Hematopoietic multipotent progenitor cell treated with erythropoietin and hydrocortisone succinate and interleukin-3 and kit ligand, for 8 days (in vitro differentiated cells): ENCODE measurements around the gene MYO5A.
"Not testable (repeated sequence)": the region's sequence is repeated elsewhere in the genome, so short reads cannot be mapped to it uniquely, and the experiment has no call there.

ENCODE experiments used
- DNase-seq: peaks from one replicate; pipeline ENCODE4 v3.0.0-alpha.2; 2015

The MYO5A gene

DNA sequence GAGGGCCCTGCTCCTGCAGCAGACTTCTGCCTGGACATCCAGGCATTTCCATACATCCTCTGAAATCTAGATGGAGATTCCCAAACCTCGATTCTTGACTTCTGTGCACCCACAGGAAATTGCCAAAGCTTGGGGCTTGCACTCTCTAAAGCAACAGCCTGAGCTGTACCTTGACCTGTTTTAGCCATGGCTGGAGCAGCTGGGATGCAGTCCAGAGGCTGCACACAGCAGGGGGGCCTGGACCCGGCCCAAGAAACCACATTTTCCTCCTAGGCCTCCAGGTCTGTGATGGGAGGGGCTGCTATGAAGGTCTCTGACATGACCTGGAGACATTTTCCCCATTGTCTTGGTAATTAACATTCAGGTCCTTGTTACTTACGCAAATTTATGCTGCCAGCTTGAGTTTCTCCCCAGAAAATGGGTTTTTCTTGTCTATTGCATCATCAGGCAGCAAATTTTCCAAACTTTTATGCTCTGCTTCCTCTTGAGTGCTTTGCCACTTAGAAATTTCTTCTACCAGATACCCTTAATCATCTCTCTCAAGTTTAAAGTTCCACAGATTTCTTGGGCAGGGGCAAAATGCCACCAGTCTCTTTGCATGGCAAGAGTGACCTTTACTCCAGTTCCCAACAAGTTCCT is 11.8 kb upstream of the MYO5A start:
- DNase-seq = no peak

DNA sequence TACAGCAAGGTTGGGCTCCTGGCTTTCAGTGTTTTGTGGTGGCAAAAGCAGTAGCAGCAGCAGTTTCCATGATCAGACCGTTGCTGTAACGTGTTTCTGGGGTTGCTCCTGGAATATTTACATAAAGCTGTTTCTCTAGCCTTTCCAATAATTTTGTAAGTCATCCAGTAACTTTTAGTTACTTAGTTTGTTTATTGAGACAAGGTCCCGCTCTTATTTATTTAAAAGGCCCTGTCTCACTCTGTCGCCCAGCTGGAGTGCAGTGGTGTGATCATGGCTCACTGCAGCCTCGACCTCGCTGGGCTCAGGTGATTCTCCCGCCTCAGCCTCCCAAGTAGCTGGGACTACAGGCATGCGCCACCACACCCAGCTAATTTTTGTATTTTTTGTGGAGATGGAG is 8.8 kb upstream of the MYO5A start:
- DNase-seq = no peak

DNA sequence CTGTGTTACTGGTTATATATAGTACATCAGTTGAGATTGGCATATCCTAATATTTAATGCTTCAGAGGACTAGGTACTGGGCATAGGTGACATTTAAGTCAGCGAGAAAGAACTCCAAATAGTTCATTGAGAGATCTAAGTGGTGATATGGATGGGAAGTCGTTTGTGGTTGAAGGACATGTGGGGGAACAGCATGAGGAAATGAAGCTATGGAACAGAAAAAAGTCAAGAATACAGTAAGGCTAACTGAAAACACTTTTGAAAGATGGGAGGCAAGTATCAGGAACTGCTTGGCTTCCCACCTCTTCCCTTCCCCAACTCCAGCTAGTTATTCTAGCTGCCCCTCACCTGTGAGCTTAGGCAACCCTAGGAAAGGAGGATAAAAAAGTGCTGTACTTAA is 3.7 kb upstream of the MYO5A start:
- no peak for DNase-seq

DNA sequence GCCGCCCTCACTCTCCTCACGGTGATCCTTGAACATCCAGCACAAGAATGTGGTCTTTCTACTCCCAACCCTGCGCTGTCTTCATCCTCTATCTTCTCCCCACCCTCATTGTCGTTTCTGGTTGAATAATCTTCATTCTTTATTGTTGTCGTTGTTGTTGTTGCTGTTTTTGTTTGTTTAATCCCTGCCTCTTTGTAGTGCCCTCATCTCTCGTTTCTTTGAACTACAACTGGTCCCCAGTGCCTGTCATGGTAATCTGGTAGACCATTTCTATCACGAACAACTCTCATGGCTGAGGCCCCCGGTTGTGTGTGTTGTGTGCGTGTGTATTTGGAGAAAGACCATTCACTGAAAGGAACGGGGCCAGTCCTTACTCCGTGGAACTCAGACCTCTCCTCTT is 1.3 kb upstream of the MYO5A start:
- no peak for DNase-seq

DNA sequence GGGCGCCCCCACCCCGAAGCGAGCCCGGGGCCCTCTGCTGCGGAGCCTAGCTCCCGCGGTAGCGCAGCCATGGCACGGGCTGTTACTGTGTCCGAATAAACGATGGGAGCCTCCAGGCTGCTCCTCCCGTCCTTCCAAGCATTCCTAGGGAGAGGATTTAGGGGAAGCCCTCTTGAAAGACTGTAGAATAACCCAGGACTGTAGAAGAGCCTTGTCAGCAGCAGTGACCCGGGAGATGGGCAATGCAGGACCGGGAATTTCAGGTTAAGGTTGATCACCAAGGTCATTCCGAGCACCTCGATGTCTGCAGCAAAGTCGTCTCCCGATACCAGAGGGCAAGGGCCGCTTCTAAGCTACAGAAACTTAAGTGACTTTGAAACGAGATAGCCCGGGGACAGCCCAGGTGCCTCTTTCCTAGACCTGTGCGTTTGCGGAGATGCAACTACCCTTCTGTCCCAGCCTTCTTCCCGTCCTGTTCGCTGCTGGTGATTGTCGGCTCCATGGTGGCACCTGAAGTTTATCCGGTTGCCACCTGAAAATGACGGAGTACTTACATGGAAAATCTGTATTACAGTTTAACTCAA is 753 bp upstream of the MYO5A start:
- no peak for DNase-seq

DNA sequence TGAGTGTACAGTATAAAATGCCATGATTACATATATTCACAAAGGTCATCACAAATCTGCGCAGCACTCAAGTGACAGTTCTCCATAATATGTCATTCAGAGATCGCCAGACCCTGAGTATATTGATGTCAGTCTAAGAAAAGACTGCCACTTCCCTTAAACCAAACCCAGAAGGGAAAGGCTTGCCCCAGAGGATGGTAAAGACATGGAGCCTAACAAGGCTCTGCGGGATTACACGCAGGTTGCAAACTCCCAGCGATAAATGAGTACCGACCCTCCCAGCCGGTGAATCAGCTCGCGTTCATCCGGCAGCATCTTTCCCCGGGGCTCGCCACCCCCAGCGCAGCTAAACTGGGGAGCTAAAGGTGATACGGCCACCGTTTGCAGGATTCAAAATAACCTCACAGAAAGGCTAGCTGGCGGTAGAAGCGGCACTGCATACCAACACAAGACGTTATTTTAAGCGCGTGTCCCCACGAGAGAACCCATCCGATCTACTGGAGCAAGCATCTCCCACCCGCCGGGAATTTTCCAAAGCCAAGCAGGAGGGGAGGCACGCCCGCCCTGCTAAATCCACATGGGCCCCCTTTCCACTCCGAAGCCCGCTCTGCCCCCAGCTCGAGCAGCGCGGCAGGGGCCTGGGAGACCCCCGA is 643 bp downstream of the MYO5A start:
- DNase-seq = no peak

DNA sequence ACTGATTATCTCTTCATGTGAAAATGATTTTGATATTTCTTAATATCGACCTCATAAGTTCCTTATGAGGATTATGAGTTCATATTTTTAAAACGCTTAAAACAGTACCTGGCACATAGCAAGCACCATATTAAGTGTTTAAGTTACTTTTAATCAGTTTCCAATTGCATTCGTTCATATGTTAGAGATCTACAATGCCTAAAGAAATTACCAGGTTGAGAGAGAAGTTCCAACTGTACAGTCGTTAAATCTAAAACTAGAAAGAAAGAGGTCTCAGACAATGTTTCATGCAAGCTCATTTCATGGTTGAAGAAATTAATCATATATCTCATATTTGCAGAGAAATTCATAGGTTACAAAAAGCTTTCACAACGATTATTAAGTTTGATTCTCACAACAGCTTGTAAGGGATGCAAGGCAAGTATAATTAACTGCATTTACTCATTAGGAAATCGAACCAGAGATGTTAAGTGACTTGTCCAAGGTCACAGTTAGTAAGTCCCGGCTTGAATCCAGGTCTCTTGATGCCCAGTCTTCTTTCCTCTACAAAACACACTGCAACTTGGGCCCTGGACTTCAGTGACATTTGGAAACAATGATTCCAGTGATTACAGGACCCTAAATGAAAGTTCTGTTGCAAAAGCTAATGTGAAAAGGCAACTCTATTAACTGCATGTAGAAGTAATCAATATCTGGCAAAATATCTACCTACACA is 1.3 kb downstream of the MYO5A start:
- no peak for DNase-seq

DNA sequence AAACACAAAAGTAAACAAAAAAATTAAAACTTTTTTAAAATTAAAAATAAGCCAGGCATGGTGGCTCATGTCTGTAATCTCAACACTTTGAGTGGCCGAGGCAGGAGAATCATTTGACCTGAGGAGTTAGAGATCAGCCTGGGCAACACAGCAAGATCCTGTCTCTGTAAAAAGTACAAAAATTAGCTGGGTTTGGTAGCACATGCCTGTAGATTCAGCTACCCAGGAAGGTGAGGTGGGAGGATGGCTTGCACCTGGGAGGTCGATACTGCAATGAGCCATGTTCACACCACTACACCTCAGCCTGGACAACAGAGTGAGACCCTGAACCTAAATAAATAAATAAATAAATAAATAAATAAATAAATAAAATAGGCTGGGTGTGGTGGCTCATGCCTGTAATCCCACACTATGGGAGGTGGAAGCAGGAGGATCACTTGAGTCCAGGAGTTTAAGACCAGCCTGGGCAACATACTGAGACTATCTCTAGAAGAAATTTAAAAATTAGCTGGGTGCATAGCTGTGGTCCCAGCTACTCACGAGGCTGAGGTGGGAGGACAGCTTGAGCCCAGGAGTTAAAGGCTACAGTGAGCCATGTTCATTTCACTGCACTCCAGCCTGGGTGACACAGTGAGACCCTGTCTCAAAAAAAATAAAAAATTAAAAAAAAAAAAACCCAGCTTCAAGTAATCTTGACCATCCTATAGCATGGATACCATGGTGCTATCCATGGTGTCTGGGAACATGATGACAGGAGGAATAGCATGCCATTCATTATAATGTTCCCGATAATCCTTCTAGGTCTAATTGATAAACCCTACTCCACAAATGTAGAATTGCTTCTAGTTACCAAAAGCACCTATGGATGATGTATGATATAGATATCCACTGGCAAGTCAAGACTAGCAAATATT is 4.2 kb downstream of the MYO5A start:
- no peak for DNase-seq

DNA sequence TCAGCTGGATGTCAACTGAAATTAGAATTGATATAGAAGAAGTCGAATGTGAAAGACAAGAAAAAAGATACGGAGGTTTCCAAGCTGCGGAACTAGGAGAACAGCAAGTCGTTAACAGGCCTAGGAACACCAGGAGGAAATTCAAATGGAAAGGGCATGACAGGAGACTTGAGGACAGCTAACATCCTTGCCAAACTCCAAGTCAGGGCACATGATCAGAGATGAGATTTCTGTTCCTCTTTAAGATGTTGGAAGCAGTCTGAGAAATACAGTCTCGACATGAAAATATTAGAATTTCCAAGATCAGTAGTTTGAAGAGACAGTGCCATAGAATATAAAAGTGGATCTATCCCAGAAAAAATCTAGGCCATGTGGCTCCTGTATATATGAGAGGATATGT is 5.0 kb downstream of the MYO5A start:
- no peak for DNase-seq

DNA sequence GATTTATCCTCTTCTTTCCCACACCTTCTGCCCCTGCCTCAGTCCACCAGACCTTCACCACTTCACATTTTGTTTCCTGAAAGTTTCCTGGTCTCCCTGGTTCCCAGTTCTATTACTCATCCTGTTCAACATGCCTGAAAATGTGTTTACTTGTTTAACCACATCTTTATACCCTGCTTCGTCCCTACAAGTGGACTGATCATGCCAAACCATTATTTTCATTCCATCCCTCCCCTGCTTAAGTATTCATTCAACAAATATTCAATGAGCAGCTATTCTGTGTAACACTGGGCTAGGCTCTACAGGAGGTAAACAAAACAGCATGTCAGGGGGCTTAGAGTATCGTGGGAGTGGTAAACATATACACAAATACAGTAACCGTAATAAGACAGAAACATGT is 5.5 kb downstream of the MYO5A start:
- no peak for DNase-seq

DNA sequence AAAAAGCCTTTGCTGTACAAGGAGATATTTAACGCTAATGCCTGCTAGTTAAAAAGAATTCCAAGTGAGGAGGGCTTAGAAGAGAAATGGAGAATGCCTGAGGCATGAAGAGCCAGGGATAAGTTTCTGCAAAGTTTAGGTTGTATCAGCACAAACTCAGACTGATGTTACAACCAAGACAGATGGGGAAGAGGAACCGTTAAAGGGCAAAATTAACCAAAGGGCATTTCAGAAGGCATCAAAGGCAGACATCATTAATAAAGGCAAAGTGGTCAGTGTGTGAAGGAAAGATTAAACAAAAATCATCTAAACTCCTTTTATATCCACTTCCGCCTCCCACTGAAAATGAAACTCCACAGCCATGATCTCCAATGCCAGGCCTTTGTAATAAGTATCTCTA is 7.0 kb downstream of the MYO5A start:
- DNase-seq = no peak

DNA sequence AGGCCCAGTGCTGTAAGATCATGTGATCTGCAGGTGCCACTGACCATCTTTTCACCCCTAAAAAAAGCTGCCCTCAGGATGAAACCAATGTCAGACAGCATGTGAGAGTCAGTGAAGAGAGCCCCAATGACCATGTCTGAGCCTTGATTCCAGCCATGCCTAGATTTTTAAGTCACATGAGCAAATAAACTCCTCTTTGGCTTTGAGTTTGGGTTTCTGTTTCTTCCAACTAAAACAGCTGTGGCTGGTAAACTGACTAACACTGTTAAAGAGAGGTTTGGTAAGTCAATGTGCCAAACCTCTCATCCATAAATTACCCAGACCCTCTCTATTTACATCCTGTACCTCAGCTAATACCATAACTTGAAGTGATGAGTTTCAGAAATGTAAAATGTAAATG is 8.3 kb downstream of the MYO5A start:
- no peak for DNase-seq

DNA sequence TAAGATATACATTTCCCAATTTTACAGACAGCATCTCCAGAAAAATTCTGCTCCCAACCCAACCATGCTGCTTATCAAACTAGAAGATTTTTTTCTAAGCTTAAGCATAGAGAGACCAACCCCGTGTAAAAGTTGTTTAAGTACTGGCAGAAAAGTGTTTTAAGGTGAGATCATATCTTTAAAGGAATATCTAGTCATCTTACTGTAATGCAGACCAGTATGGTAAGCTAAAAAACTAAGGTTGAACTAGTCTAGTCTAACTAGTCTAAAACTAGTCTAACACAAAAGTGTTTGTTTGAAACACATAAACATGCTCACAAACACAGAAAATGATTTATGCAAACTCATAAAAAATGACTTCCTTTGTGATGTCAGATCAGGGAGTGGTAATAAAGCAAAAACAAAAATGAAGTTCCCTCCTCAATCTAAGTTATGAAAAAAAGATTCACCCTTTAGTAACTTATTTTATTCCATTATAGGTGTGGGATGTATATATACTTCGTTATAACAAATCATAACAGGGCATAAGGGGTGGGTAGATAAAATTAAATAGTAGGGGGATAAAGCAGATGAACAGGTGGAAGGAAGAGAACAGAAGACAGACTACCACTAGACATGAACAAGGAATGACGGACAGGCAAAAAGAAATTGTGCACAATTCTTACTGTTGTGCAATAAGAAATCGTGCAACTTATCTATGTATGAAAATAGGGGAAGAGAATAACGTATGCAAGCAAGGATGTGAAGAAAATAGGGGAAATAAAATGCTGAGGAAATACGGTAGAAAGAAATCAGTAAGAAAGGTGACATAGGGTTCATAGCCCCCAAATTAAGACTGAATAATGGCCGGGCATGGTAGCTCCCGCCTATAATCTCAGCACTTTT is 10.0 kb downstream of the MYO5A start:
- DNase-seq = no peak

DNA sequence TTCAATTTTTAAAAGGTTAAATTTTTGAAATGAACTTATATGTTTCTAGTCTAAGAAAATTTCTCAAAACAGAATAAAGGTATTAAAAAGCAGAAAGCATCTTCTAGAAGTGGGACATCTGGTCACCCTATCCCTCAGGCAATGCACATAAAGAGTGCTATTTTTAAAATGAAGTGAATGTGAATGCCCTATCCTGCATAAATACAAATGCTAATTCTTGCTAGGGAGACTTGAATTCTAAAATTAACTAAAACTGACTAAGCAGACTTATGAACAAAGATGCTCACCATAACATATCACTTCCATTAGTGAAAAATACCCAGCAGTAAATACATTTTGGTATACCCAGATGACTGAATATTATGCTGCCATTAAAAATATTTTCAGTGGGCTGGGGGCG is 11.7 kb downstream of the MYO5A start:
- no peak for DNase-seq

DNA sequence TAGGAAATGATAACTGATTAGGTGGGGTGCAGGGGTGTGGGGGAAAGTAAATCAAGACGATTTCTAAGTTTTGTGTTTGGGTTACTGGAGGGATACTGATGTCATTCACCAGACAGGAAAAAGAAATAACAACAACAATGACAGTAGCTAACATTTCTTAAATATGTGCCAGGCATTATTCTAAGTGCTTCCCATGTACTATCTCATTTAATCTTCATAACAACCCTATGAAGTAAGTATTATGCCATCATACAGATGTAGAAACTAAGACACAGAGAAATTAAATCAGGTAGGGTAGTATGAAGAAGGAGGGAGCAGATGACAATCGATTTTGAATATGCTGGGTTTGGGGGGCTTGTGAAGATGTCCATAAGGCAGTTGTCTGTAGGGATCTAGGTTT is 13.3 kb downstream of the MYO5A start:
- DNase-seq = no peak

DNA sequence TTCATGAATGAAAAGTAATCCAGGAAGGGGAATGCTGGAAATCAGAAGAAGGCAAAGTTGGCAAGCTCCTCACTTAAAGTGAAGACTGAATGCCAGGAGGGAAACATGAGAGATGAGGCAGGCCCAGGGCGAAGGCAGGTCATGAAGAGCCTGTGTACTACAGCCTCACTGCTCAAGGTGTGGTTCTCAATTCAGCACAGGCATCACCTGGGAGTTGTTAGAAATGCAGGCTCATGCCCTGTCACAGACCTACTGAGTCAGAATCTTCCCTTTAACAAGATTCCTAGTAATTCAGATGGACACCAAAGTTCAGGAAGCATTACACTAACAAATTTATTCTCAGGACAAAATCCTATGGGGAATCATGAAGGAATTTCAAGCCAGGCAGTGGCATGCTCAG is 14.2 kb downstream of the MYO5A start:
- DNase-seq = no peak

DNA sequence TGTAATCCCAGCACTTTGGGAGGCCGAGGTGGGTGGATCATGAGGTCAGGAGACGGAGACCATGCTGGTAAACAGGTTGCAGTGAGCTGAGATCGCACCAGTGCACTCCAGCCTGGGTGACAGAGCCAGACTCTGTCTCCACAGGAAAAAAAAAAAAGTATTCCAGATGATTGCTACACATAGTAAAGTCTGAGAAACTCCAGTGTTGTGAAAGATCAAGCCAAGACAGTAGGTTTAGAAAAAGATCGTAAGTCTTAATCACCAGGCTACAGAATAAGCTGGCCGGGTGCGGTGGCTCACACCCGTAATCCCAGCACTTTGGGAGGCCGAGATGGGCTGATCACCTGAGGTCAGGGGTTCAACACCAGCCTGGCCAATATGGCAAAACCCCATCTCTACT is 15.8 kb downstream of the MYO5A start:
- DNase-seq = not testable (repeated sequence)

DNA sequence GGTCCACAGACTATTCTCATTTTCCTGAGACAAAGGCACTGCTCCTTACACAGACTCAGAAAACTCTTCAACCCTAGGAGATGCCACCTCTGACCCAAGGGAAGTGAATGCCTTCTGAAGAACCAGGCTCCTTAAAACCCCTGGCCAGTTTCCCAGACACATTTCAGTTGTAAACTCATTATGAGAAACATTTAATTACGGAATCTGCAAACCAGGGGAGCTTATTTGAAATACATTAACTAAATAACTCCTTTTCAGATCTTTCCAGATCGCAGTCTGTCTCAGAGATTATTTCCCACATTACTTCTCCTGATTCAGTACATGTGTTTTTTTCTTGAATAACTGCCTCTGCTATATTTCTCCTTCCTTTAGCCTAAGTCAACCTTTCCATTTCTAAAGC is 17.6 kb downstream of the MYO5A start:
- DNase-seq = no peak

DNA sequence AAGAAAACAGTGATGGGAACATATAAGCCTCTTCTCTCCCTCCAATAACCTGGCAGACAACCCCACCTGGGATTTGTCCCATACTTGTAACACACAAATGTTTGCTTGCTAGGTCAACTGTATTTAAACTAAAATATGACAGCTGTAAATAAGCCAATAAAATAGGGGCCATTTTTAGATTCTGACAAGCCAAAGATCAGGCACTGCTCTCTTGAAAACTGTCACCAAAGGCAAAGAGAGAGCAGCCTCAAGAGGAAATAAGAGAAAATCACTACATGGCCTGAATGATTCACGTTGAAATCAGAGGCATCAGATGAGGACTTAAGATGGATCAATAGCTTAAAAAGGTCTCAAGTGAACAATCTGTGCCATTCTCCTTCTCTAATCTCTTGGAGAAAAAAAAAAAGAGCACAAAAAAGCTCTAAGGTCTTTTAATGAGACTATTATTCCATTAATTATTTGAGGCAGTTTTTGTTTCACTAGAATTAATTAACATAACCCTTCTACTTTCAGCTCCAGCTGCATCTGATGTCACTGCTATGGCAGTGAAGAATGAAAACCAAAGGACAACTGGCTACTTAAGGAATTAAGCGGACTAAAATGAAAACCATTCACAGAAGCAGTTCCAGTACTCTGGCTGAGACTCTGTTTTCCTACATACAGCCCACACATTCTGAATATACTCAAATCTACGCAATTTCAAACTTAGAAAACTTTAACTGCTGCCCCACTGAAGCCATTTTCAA is 19.0 kb downstream of the MYO5A start:
- DNase-seq = no peak

DNA sequence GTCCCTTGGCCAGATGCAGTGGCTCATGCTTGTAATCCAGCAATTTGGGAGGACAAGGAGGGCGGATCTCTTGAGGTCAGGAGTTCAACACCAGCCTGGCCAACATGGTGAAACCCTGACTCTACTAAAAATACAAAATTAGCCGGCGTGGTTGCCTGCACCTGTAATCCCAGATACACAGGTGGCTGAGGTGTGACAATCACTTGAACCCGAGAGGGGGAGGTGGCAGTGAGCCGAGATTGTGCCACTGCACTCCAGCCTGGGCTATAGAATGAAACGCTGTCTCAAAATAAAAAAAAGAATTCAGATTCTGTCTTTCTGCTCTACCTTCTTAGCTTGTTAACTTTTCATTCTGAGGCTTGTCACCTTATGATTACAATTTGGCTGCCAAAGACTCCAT is 22.1 kb downstream of the MYO5A start:
- DNase-seq = no peak

DNA sequence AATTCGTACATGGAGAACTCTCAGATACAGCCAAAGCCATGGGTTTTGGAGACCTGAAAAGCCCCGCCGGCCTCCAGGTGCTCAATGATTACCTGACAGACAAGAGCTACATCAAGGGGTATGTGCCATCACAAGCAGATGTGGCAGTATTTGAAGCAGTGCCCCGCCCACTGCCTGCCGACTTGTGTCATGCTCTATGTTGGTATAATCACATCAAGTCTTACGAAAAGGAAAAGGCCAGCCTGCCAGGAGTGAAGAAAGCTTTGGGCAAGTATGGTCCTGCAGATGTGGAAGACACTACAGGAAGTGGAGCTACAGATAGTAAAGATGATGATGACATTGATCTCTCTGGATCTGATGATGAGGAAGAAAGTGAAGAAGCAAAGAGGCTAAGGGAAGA is 23.5 kb downstream of the MYO5A start:
- DNase-seq = no peak
